ENCODE results near the gene HNRNPA3.

- TF ChIP-seq ZNF274 (IDR thresholded peaks at IDR 0.05; ENCODE audit: low read depth, low read length) (no peak), YY1 (IDR thresholded peaks at IDR 0.05; ENCODE audit: insufficient read depth, insufficient read length) (no peak)
Observed at GRCh38 chr2:177244244-177244771, 31.7 kb downstream of the HNRNPA3 start.
